ENCODE results near the gene PODXL.

GRCh38 chr7:131568970-131569369 is 12.5 kb upstream of the PODXL start:
- no peak for TF ChIP-seq CTCF (conservative IDR thresholded peaks at IDR 0.05 in 1 of 2, IDR thresholded peaks at IDR 0.05 in 1 of 2; ENCODE audit: low read depth in 1 of 2, low read length in 2 of 2)
- no peak for TF ChIP-seq EZH2 (IDR thresholded peaks at IDR 0.05; ENCODE audit: low read length, missing control alignments)

All from fibroblast of lung (primary cell).